Measurements from ENCODE around the gene XPO5.

Gene XPO5

GRCh38 chr6:43517505-43518357 lies 58.1 kb downstream of the XPO5 start:
- no peak for DNase-seq (ENCODE audit: low read depth)
- no peak for TF ChIP-seq CTCF (IDR thresholded peaks at IDR 0.05; ENCODE audit: low read length, missing control alignments)
- peak overlapping the region; percentile 99 for H3K4me3 ChIP-seq (replicated peaks; ENCODE audit: low read depth, low read length)

- peak; percentile 98 for DNase-seq (ENCODE audit: low read depth)
- H3K4me3 ChIP-seq (replicated peaks; ENCODE audit: low read depth, low read length), result peak within 1 kb of the TSS; percentile 99
- TF ChIP-seq CTCF (IDR thresholded peaks at IDR 0.05; ENCODE audit: low read length, missing control alignments), result no peak
Measured at GRCh38 chr6:43516697-43517504, 58.9 kb downstream of the XPO5 start, which contains the start of the genes POLR1C and YIPF3. Gene POLR1C, plus strand, starts transcription at chr6:43517089. Its CDS starts 21 bp downstream, at chr6:43517110. Gene YIPF3, minus strand, starts transcription at chr6:43516926. Its CDS starts 119 bp downstream, at chr6:43516807.

- no peak for DNase-seq (ENCODE audit: low read depth)
- TF ChIP-seq CTCF (IDR thresholded peaks at IDR 0.05; ENCODE audit: low read length, missing control alignments), result no peak
Measured at GRCh38 chr6:43516367-43516696, 59.5 kb downstream of the XPO5 start.

GRCh38 chr6:43515808-43516207 lies 60.0 kb downstream of the XPO5 start:
- TF ChIP-seq CTCF (IDR thresholded peaks at IDR 0.05; ENCODE audit: low read length, missing control alignments), result no peak
- DNase-seq (ENCODE audit: low read depth), result no peak
- peak overlapping the region; percentile 99 for H3K4me3 ChIP-seq (replicated peaks; ENCODE audit: low read depth, low read length)

More at GRCh38 chr6:43516367-43516696, 59.5 kb downstream of the XPO5 start:
- peak overlapping the region; percentile 99 for H3K4me3 ChIP-seq (replicated peaks; ENCODE audit: low read depth, low read length)

GRCh38 chr6:43511824-43512415 lies 63.9 kb downstream of the XPO5 start:
- H3K4me3 ChIP-seq (replicated peaks; ENCODE audit: low read depth, low read length), result no peak overlapping the region
- no peak for TF ChIP-seq CTCF (IDR thresholded peaks at IDR 0.05; ENCODE audit: low read length, missing control alignments)

GRCh38 chr6:43510827-43511163 lies 65.0 kb downstream of the XPO5 start:
- TF ChIP-seq CTCF (IDR thresholded peaks at IDR 0.05; ENCODE audit: low read length, missing control alignments), result no peak
- DNase-seq (ENCODE audit: low read depth), result no peak
- no peak overlapping the region for H3K4me3 ChIP-seq (replicated peaks; ENCODE audit: low read depth, low read length)

More at GRCh38 chr6:43511824-43512415, 63.9 kb downstream of the XPO5 start:
- no peak for DNase-seq (ENCODE audit: low read depth)

All from fibroblast of pulmonary artery (primary cell).